Tibial nerve (tissue), 4 donors: ENCODE results near the gene OR4D1.

Experiments
- CTCF ChIP-seq, 5 experiments: fragments of 200-600 bp in 3 of 5; fragments of 450-650 bp in 2 of 5; sonication (generic) in 3 of 5; IDR thresholded peaks; one replicate each; pipeline ENCODE4 v1.5.1; 2016 to 2019; ENCODE audit warnings: antibody characterized with exemption in 5 of 5, mild to moderate bottlenecking in 3 of 5, moderate library complexity in 2 of 5
- EP300 ChIP-seq, 2 donors: sonication (generic); formaldehyde crosslinking; IDR thresholded peaks; one replicate each; pipeline ENCODE4 v1.6.1; 2017; ENCODE audit warnings: antibody characterized with exemption in 2 of 2, mild to moderate bottlenecking in 1 of 2
- POLR2A ChIP-seq, 2 donors: fragments of 450-650 bp; IDR thresholded peaks; one replicate each; pipeline ENCODE4 v1.6.1; 2017; ENCODE audit warnings: antibody characterized with exemption in 2 of 2, mild to moderate bottlenecking in 2 of 2, moderate library complexity in 2 of 2

DNA sequence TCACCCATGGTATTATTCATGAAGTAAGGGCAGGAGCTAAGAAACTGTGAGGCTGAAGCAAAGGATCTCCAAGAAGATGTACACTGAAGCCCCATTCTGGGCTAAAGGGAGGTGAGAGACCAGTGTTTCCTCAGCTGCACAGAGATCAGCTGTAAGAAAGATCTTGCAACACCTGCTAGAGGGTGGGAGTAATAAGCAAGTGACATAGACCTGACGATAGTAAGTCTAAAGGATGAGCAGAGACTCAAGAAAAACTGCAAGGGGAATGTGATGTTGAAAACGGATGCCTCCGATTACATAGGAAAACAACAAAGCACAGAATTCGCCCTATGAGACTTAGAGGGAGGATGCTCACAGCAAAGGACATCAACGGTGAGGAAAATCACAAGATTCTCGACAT is 18.5 kb downstream of the OR4D1 start, which contains the start of gene OR4D2:
- TF ChIP-seq CTCF (IDR thresholded peaks at IDR 0.05): no peak
- TF ChIP-seq POLR2A (IDR thresholded peaks at IDR 0.05): no peak
- TF ChIP-seq EP300 (IDR thresholded peaks at IDR 0.05): no peak
